HEK293 (cell line): ENCODE results near the gene PMVK.

Experiments
- CTCF ChIA-PET: fragments of 350-600 bp; formaldehyde crosslinking; extraction: SDS; loops from one replicate; lab custom pipeline; 2021; ENCODE audit warnings: antibody characterized with exemption; lab: Yijun Ruan, JAX
- POLR2A ChIA-PET: fragments of 300-600 bp; formaldehyde crosslinking; extraction: SDS; loops from one replicate; lab custom pipeline; 2020; ENCODE audit warnings: antibody characterized with exemption, inconsistent platforms; lab: Yijun Ruan, JAX
- H3K27ac ChIP-seq: fragments of 200-500 bp; sonication (Bioruptor generic); 2 replicates; pipeline ENCODE4 v1.5.1; 2014; ENCODE audit warnings: low read depth, low read length, control low read depth, inconsistent platforms; ENCODE audit errors: extremely low read depth
- H3K36me3 ChIP-seq, 2 experiments: fragments of 200-500 bp in 1 of 2; sonication (Bioruptor generic) in 1 of 2; 1 replicate in 1 of 2; 2 replicates in 1 of 2; pipeline ENCODE4 v1.5.1; 2014 to 2017; ENCODE audit warnings: inconsistent platforms in 2 of 2, low read length in 2 of 2; ENCODE audit not compliant: control insufficient read depth in 2 of 2, insufficient read depth in 1 of 2
- H3K4me1 ChIP-seq: fragments of 200-500 bp; sonication (Bioruptor generic); 2 replicates; pipeline ENCODE4 v1.5.1; 2014; ENCODE audit warnings: mild to moderate bottlenecking, low read length, inconsistent platforms; ENCODE audit not compliant: control insufficient read depth, insufficient read depth
- H3K4me3 ChIP-seq: 2 replicates; pipeline ENCODE4 v1.5.1; 2011; ENCODE audit warnings: low read depth, mild to moderate bottlenecking, control low read depth, low read length, moderate library complexity
- H3K9me3 ChIP-seq: fragments of 200-500 bp; sonication (Bioruptor generic); 2 replicates; pipeline ENCODE4 v1.5.1; 2014; ENCODE audit warnings: low read depth, low read length, inconsistent platforms; ENCODE audit not compliant: control insufficient read depth, insufficient read depth
- AEBP2 ChIP-seq: fragments of 450-650 bp; formaldehyde crosslinking; IDR thresholded peaks from 2 replicates; pipeline ENCODE4 v1.5.1; 2016; ENCODE audit warnings: missing biosample characterization, missing genetic modification characterization, borderline replicate concordance
- BCL11A ChIP-seq: fragments of 450-650 bp; formaldehyde crosslinking; IDR thresholded peaks from 2 replicates; pipeline ENCODE4 v1.5.1; 2016; ENCODE audit warnings: low read depth, missing biosample characterization, missing genetic modification characterization
- EGR2 ChIP-seq: fragments of 450-650 bp; formaldehyde crosslinking; IDR thresholded peaks from 2 replicates; pipeline ENCODE4 v1.5.1; 2016; ENCODE audit warnings: low read depth, missing biosample characterization, missing genetic modification characterization
- FEZF1 ChIP-seq: fragments of 450-650 bp; formaldehyde crosslinking; IDR thresholded peaks from 2 replicates; pipeline ENCODE4 v1.5.1; 2016; ENCODE audit warnings: missing biosample characterization, missing genetic modification characterization
- KLF1 ChIP-seq: fragments of 450-650 bp; formaldehyde crosslinking; IDR thresholded peaks from 2 replicates; pipeline ENCODE4 v1.5.1; 2016; ENCODE audit warnings: missing biosample characterization, missing genetic modification characterization
- KLF8 ChIP-seq: fragments of 450-650 bp; formaldehyde crosslinking; IDR thresholded peaks from 2 replicates; pipeline ENCODE4 v1.5.1; 2016; ENCODE audit warnings: missing biosample characterization, missing genetic modification characterization
- MEIS1 ChIP-seq: sonication (generic); formaldehyde crosslinking; IDR thresholded peaks from 2 replicates; pipeline ENCODE4 v1.8.1; 2022; ENCODE audit warnings: missing genetic modification reagents, mild to moderate bottlenecking, borderline replicate concordance
- OSR2 ChIP-seq: fragments of 450-650 bp; formaldehyde crosslinking; IDR thresholded peaks from 2 replicates; pipeline ENCODE4 v1.5.1; 2016; ENCODE audit warnings: missing biosample characterization, missing genetic modification characterization
- RBAK ChIP-seq: fragments of 450-650 bp; formaldehyde crosslinking; IDR thresholded peaks from 2 replicates; pipeline ENCODE4 v1.5.1; 2016; ENCODE audit warnings: missing biosample characterization, missing genetic modification characterization
- SCRT1 ChIP-seq: fragments of 450-650 bp; formaldehyde crosslinking; IDR thresholded peaks from 2 replicates; pipeline ENCODE4 v1.5.1; 2016; ENCODE audit warnings: missing biosample characterization, missing genetic modification characterization, borderline replicate concordance
- SCRT2 ChIP-seq: fragments of 450-650 bp; formaldehyde crosslinking; IDR thresholded peaks from 2 replicates; pipeline ENCODE4 v1.5.1; 2016; ENCODE audit warnings: missing biosample characterization, missing genetic modification characterization
- YY1 ChIP-seq: fragments of 450-650 bp; formaldehyde crosslinking; IDR thresholded peaks from 2 replicates; pipeline ENCODE4 v1.5.1; 2018; ENCODE audit warnings: missing biosample characterization, missing genetic modification characterization
- ZBTB1 ChIP-seq: fragments of 450-650 bp; formaldehyde crosslinking; IDR thresholded peaks from 2 replicates; pipeline ENCODE4 v1.5.1; 2016; ENCODE audit warnings: missing biosample characterization, missing genetic modification characterization
- ZNF274 ChIP-seq, 2 experiments: fragments of 200-500 bp in 1 of 2; fragments of 450-650 bp in 1 of 2; sonication (Bioruptor generic) in 1 of 2; formaldehyde crosslinking in 1 of 2; IDR thresholded peaks; 2 replicates each; pipeline versions ENCODE4 v1.5.1 to v1.6.1; 2014 to 2016; ENCODE audit warnings: borderline replicate concordance in 1 of 2, inconsistent platforms in 1 of 2, low read length in 1 of 2, missing biosample characterization in 1 of 2, missing genetic modification characterization in 1 of 2
- ZNF302 ChIP-seq: fragments of 450-650 bp; formaldehyde crosslinking; IDR thresholded peaks from 2 replicates; pipeline ENCODE4 v1.5.1; 2016; ENCODE audit warnings: missing biosample characterization, missing genetic modification characterization, low read depth
- ZNF394 ChIP-seq: fragments of 450-650 bp; formaldehyde crosslinking; IDR thresholded peaks from 2 replicates; pipeline ENCODE4 v1.5.1; 2016; ENCODE audit warnings: missing biosample characterization, missing genetic modification characterization, mild to moderate bottlenecking, moderate library complexity, borderline replicate concordance
- ZNF416 ChIP-seq: fragments of 450-650 bp; formaldehyde crosslinking; IDR thresholded peaks from 2 replicates; pipeline ENCODE4 v1.5.1; 2016; ENCODE audit warnings: missing biosample characterization, missing genetic modification characterization
- ZNF449 ChIP-seq: fragments of 450-650 bp; formaldehyde crosslinking; IDR thresholded peaks from 2 replicates; pipeline ENCODE4 v1.5.1; 2017; ENCODE audit warnings: missing biosample characterization, mild to moderate bottlenecking, missing genetic modification characterization, moderate library complexity
- ZNF530 ChIP-seq: fragments of 450-650 bp; formaldehyde crosslinking; IDR thresholded peaks from 2 replicates; pipeline ENCODE4 v1.5.1; 2016; ENCODE audit warnings: low read depth, missing biosample characterization, missing genetic modification characterization
- ZNF549 ChIP-seq: fragments of 450-650 bp; IDR thresholded peaks from 2 replicates; pipeline ENCODE4 v1.5.1; 2018; ENCODE audit warnings: missing biosample characterization, missing genetic modification characterization, mild to moderate bottlenecking, inconsistent platforms, moderate library complexity
- ZNF580 ChIP-seq: fragments of 450-650 bp; formaldehyde crosslinking; IDR thresholded peaks from 2 replicates; pipeline ENCODE4 v1.5.1; 2016; ENCODE audit warnings: missing biosample characterization, missing genetic modification characterization
- ZNF585B ChIP-seq: fragments of 450-650 bp; formaldehyde crosslinking; IDR thresholded peaks from 2 replicates; pipeline ENCODE4 v1.5.1; 2016; ENCODE audit warnings: missing biosample characterization, missing genetic modification characterization
- ZNF645 ChIP-seq: fragments of 450-650 bp; formaldehyde crosslinking; IDR thresholded peaks from 2 replicates; pipeline ENCODE4; 2016; ENCODE audit warnings: missing biosample characterization, missing genetic modification characterization
- ZNF664 ChIP-seq: fragments of 450-650 bp; formaldehyde crosslinking; IDR thresholded peaks from 2 replicates; pipeline ENCODE4 v1.5.1; 2016; ENCODE audit warnings: missing biosample characterization, missing genetic modification characterization
- ZNF670 ChIP-seq: fragments of 450-650 bp; formaldehyde crosslinking; IDR thresholded peaks from 2 replicates; pipeline ENCODE4 v1.5.1; 2016; ENCODE audit warnings: missing biosample characterization, missing genetic modification characterization, low read depth
- ZNF704 ChIP-seq: fragments of 450-650 bp; formaldehyde crosslinking; IDR thresholded peaks from 2 replicates; pipeline ENCODE4 v1.5.1; 2016; ENCODE audit warnings: missing biosample characterization, missing genetic modification characterization
- ZNF76 ChIP-seq: fragments of 450-650 bp; formaldehyde crosslinking; IDR thresholded peaks from 2 replicates; pipeline ENCODE4; 2016; ENCODE audit warnings: low read depth, missing biosample characterization, missing genetic modification characterization, borderline replicate concordance
- ZNF791 ChIP-seq: fragments of 450-650 bp; formaldehyde crosslinking; IDR thresholded peaks from 2 replicates; pipeline ENCODE4 v1.5.1; 2016; ENCODE audit warnings: missing biosample characterization, missing genetic modification characterization
- ZSCAN30 ChIP-seq: fragments of 450-650 bp; IDR thresholded peaks from 2 replicates; pipeline ENCODE4 v1.5.1; 2018; ENCODE audit warnings: missing biosample characterization, mild to moderate bottlenecking, missing genetic modification characterization, moderate library complexity

The PMVK gene

GRCh38 chr1:154895798-154896197 is 40.7 kb downstream of the PMVK start (continued):
- TF ChIP-seq ZNF645 (tag by site-specific recombination) (no peak), RBAK (no peak), SCRT1 (tag by site-specific recombination) (no peak), KLF8 (tag by site-specific recombination) (no peak)

GRCh38 chr1:154891452-154891851 is 45.1 kb downstream of the PMVK start:
- no peaks in the 10 kb centered on the region for H3K4me1 ChIP-seq
- CTCF ChIA-PET = interaction anchor here (0.6 to 2.5 kb wide), 8 partner anchors 13 to 222 kb away, joined by 3 to 14 read pairs (median 4); no protein-coding TSS in a partner anchor
- H3K36me3 ChIP-seq = no peaks in the 10 kb centered on the region
- POLR2A ChIA-PET = no interaction called here
- TF ChIP-seq EGR2 (tag by site-specific recombination) (no peak), KLF1 (tag by site-specific recombination) (no peak), ZNF549 (tag by site-specific recombination) (no peak), SCRT2 (tag by site-specific recombination) (no peak), BCL11A (no peak), ZNF274 (IDR thresholded peaks at IDR 0.05; ENCODE audit: low read length) (no peak), ZNF274 (tag by site-specific recombination; IDR thresholded peaks at IDR 0.05; ENCODE audit: borderline replicate concordance) (no peak), ZNF585B (no peak), ZNF664 (tag by site-specific recombination) (no peak), ZNF76 (tag by site-specific recombination) (no peak), ZNF302 (tag by site-specific recombination) (no peak), ZSCAN30 (no peak), ZNF449 (tag by site-specific recombination) (no peak), ZNF704 (tag by site-specific recombination) (no peak)
- no peak overlapping the region for H3K27ac ChIP-seq
- H3K9me3 ChIP-seq = no peaks in the 10 kb centered on the region
- no peak overlapping the region for H3K4me3 ChIP-seq

- Histone ChIP-seq H3K9me3 (no peaks in the 10 kb centered on the region), H3K4me3 (no peak overlapping the region), H3K4me1 (no peaks in the 10 kb centered on the region), H3K36me3 (no peaks in the 10 kb centered on the region), H3K27ac (no peak overlapping the region)
- TF ChIP-seq ZNF670 (tag by site-specific recombination) (no peak), ZBTB1 (tag by site-specific recombination) (no peak), ZNF76 (tag by site-specific recombination) (no peak), AEBP2 (tag by site-specific recombination) (no peak), ZNF394 (tag by site-specific recombination) (no peak), OSR2 (tag by site-specific recombination) (no peak), ZNF580 (tag by site-specific recombination) (no peak), ZNF530 (tag by site-specific recombination) (no peak), FEZF1 (tag by site-specific recombination) (no peak), ZNF791 (no peak), ZNF416 (tag by site-specific recombination) (no peak), YY1 (no peak), MEIS1 (CRISPR knock-in tag) (no peak)
- ChIA-PET CTCF (no interaction called here), POLR2A (no interaction called here)
These were observed 47.8 kb downstream of the PMVK start for GRCh38 chr1:154888757-154889156.
